K562 (cell line): ENCODE data around the gene KNOP1. TPM values are rescaled to one million over a fixed set of nuclear protein-coding genes. Genes with fewer than 3 reads are reported as not detected.

ENCODE experiments used
- ARID3B ChIP-seq: fragments of 250-450 bp; sonication (Bioruptor Pico); IDR thresholded peaks from 2 replicates; pipeline ENCODE4 v1.4.0; 2020; ENCODE audit warnings: borderline replicate concordance
- ATF3 ChIP-seq, 2 experiments: fragments of 450-650 bp in 1 of 2; sonication (generic) in 1 of 2; formaldehyde crosslinking in 1 of 2; IDR thresholded peaks in 1 of 2; conservative IDR thresholded peaks in 1 of 2; 2 replicates each; pipeline versions ENCODE4 v1.6.1 to v1.8.1; 2016 to 2023; ENCODE audit warnings: mild to moderate bottlenecking in 2 of 2, moderate library complexity in 2 of 2, inconsistent platforms in 1 of 2, missing genetic modification reagents in 1 of 2
- CLOCK ChIP-seq: fragments of 250-450 bp; sonication (Bioruptor Pico); IDR thresholded peaks from 2 replicates; pipeline ENCODE4 v1.4.0; 2020; ENCODE audit warnings: mild to moderate bottlenecking, moderate library complexity, borderline replicate concordance
- EGR1 ChIP-seq: fragments of 450-650 bp; conservative IDR thresholded peaks from 2 replicates; pipeline ENCODE4 v1.6.1; 2017; ENCODE audit warnings: mild to moderate bottlenecking
- NELFE ChIP-seq: IDR thresholded peaks from 2 replicates; pipeline ENCODE4 v1.6.1; 2011; ENCODE audit warnings: mild to moderate bottlenecking; ENCODE audit not compliant: insufficient read depth, insufficient read length
- NR2C2 ChIP-seq, 2 experiments: fragments of 200-800 bp in 1 of 2; sonication (Bioruptor generic) in 1 of 2; sonication (generic) in 1 of 2; formaldehyde crosslinking in 1 of 2; IDR thresholded peaks; 2 replicates each; pipeline versions ENCODE4 v1.6.1 to v1.8.0; 2016 to 2022; ENCODE audit warnings: mild to moderate bottlenecking in 1 of 2, missing compliant biosample characterization in 1 of 2, missing genetic modification characterization in 1 of 2, missing genetic modification reagents in 1 of 2
- POU5F1 ChIP-seq: fragments of 150-350 bp; IDR thresholded peaks from 2 replicates; pipeline ENCODE4 v1.6.1; 2014; ENCODE audit warnings: borderline replicate concordance, low read length, low read depth, mild to moderate bottlenecking; ENCODE audit not compliant: partially characterized antibody
- SIX5 ChIP-seq, 2 experiments: IDR thresholded peaks; 2 replicates each; pipeline ENCODE4 v1.6.1; 2011; ENCODE audit warnings: low read length in 2 of 2, borderline replicate concordance in 1 of 2, low read depth in 1 of 2, mild to moderate bottlenecking in 1 of 2, moderate library complexity in 1 of 2; ENCODE audit not compliant: insufficient read depth in 1 of 2
- SMAD3 ChIP-seq: fragments of 450-650 bp; formaldehyde crosslinking; conservative IDR thresholded peaks from 2 replicates; pipeline ENCODE4 v1.4.0; 2020; ENCODE audit warnings: mild to moderate bottlenecking
- SMC3 ChIP-seq: conservative IDR thresholded peaks from 2 replicates; pipeline ENCODE4 v1.6.1; 2011; ENCODE audit warnings: low read depth, low read length, improper control_type of control experiment; ENCODE audit not compliant: insufficient read depth
- ZC3H11A ChIP-seq: IDR thresholded peaks from 2 replicates; pipeline ENCODE4 v1.6.1; 2012; ENCODE audit warnings: low read depth, low read length, improper control_type of control experiment
- ZNF134 ChIP-seq: fragments of 250-450 bp; sonication (Bioruptor Pico); conservative IDR thresholded peaks from 2 replicates; pipeline ENCODE4 v1.4.0; 2020
- ZNF217 ChIP-seq: sonication (generic); formaldehyde crosslinking; IDR thresholded peaks from 2 replicates; pipeline ENCODE4 v1.8.0; 2022; ENCODE audit warnings: mild to moderate bottlenecking, missing genetic modification reagents
- ZNF408 ChIP-seq: fragments of 250-450 bp; sonication (Bioruptor Pico); IDR thresholded peaks from 2 replicates; pipeline ENCODE4 v1.4.0; 2020; ENCODE audit warnings: low read depth, mild to moderate bottlenecking, moderate library complexity
- polyA plus RNA-seq, 8 experiments: library from polyadenylated mRNA; depleted of rRNA in 4 of 8; stranded (reverse) in 5 of 8; unstranded in 3 of 8; fragments of >200 nt; fragmentation: Nextera tagmentation in 2 of 8; fragmentation: Illumina TruSeq in 1 of 8; extraction: Ambion mirVana in 2 of 8; extraction: Trizol in 1 of 8; gene quantifications; 2 replicates each; pipeline versions ENCODE4 v1.2.1 to v1.2.3, GENCODE V29; 2011 to 2014; ENCODE audit warnings: inconsistent platforms in 1 of 8, missing spikeins in 1 of 8
- total RNA-seq, 7 experiments: library from RNA; depleted of rRNA in 6 of 7; stranded (reverse); fragments of >200 nt in 6 of 7; fragmentation: Illumina TruSeq in 2 of 7; extraction: Trizol in 2 of 7; gene quantifications; 2 replicates each; pipeline versions ENCODE4 v1.2.1 to v1.2.3, GENCODE V29; 2011 to 2021; ENCODE audit warnings: low replicate concordance in 1 of 7
- TF ChIP-seq, protein P1 (sequence below): fragments of 450-650 bp; IDR thresholded peaks from 2 replicates; pipeline ENCODE4 v1.6.1; 2017; ENCODE audit warnings: mild to moderate bottlenecking, moderate library complexity

KNOP1 gene
- total and polyA plus RNA-seq, 9 of the 15 experiments (the other 6 are each of a cell fraction or from before 2014, with no cell fraction given) = 22.4 to 57.6 (median 39.3) TPM

DNA sequence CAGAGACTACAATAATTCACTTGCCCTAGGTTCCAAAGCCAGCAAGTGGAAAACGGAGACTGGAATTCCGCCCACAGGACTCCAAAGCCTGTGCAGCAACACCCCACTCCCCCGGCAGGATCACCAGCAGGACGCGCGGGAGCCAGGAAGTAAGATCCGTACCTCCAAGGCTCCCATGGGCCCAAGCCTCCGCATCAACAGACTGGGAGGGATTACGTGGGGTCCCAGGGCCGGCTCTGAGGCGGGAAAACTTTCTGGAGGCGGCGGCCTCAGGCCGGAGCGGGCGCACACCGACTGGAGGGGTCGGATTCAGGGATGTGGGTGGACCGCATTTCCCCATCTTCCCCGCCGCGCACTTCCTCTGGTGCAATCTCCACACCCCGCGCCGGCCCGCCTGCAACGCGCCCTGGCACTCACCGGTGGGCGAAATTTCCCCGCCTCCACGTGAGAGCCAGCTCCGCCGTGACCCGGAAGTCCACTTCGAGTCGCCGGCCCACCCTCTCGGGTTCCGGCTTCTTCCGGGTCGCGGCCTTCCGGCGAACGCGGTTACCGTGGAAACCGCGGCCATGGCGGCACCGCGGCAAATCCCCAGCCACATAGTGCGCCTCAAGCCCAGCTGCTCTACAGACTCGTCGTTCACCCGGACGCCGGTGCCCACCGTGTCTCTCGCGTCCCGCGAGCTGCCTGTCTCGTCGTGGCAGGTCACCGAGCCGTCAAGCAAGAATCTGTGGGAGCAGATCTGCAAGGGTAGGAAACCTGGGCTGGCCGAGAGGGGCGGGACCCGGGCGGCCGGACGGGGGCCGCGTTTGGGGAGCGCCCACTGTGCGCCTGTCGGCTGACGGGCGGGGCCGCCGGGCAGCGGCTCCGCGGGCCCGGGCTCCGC, at the start of gene KNOP1, which contains the start of gene IQCK (continued):
- TF ChIP-seq ZC3H11A (no peak), NELFE (no peak), SIX5 (IDR thresholded peaks at IDR 0.05; ENCODE audit: borderline replicate concordance in 1 of 2, insufficient read depth in 1 of 2, low read depth in 1 of 2, low read length in 2 of 2) (peak in 1 of 2 experiments; percentile 36; a peak in 1 of 4 replicates), EGR1 (peak; percentile 59), ARID3B (CRISPR knock-in tag) (no peak), ZNF217 (CRISPR knock-in tag) (no peak), ZNF408 (CRISPR knock-in tag) (no peak), SMAD3 (CRISPR knock-in tag) (no peak), ATF3 (IDR thresholded peaks at IDR 0.05) (no peak), ATF3 (CRISPR knock-in tag; conservative IDR thresholded peaks at IDR 0.05) (no peak), CLOCK (CRISPR knock-in tag) (no peak), POU5F1 (no peak), SMC3 (no peak), NR2C2 (CRISPR knock-in tag; IDR thresholded peaks at IDR 0.05) (peak; percentile 99), NR2C2 (tag; IDR thresholded peaks at IDR 0.05) (peak; percentile 100), ZNF134 (CRISPR knock-in tag) (no peak)
- TF ChIP-seq, protein P1, sequence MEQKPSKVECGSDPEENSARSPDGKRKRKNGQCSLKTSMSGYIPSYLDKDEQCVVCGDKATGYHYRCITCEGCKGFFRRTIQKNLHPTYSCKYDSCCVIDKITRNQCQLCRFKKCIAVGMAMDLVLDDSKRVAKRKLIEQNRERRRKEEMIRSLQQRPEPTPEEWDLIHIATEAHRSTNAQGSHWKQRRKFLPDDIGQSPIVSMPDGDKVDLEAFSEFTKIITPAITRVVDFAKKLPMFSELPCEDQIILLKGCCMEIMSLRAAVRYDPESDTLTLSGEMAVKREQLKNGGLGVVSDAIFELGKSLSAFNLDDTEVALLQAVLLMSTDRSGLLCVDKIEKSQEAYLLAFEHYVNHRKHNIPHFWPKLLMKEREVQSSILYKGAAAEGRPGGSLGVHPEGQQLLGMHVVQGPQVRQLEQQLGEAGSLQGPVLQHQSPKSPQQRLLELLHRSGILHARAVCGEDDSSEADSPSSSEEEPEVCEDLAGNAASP = no peak
